22Rv1 (cell line): ENCODE data around the gene GCNT3.

Source experiments
- H3K27ac ChIP-seq: fragments of 450-650 bp; 2 replicates; pipeline ENCODE4 v1.5.1; 2017
- CTCF ChIP-seq: fragments of 450-650 bp; IDR thresholded peaks from 2 replicates; pipeline ENCODE4 v1.5.1; 2017; ENCODE audit warnings: mild to moderate bottlenecking
- ZFX ChIP-seq: fragments of 450-650 bp; IDR thresholded peaks from 2 replicates; pipeline ENCODE4 v1.6.1; 2017; ENCODE audit warnings: antibody characterized with exemption, borderline replicate concordance

The GCNT3 gene

GRCh38 chr15:59662260-59662659 lies 50.7 kb downstream of the GCNT3 start:
- TF ChIP-seq ZFX: no peak

GRCh38 chr15:59668556-59668955 lies 57.0 kb downstream of the GCNT3 start:
- TF ChIP-seq ZFX (no peak), CTCF (no peak)
- no peak overlapping the region for H3K27ac ChIP-seq

More at GRCh38 chr15:59662260-59662659, 50.7 kb downstream of the GCNT3 start:
- no peak overlapping the region for H3K27ac ChIP-seq
